B cell (primary cell): ENCODE data around the gene EFNA1. TPM values are rescaled to one million over a fixed set of nuclear protein-coding genes. Genes with fewer than 3 reads are reported as not detected.

Source experiments
- ATAC-seq: fragments of 200-7000 bp; cut with Tn5 transposase; one replicate; pipeline ENCODE4 v1.10.0; 2021; ENCODE audit warnings: low read depth, mild to moderate bottlenecking, moderate number of reproducible peaks, moderate library complexity
- CTCF ChIA-PET: fragments of 350-600 bp; sonication (Branson Sonifier 250); formaldehyde crosslinking; loops from one replicate; lab custom pipeline; 2021; ENCODE audit warnings: antibody characterized with exemption, inconsistent platforms; lab: Charles Lee
- POLR2A ChIA-PET: fragments of 350-600 bp; sonication (Branson Sonifier 250); formaldehyde crosslinking; loops from one replicate; lab custom pipeline; 2021; ENCODE audit warnings: antibody characterized with exemption; lab: Charles Lee
- DNase-seq: peaks from one replicate; pipeline ENCODE4 v3.0.0; 2013
- H2AFZ ChIP-seq: 2 replicates; pipeline ENCODE4 v1.6.1; 2012; ENCODE audit warnings: mild to moderate bottlenecking, low read depth, low read length; ENCODE audit not compliant: insufficient read depth, poor library complexity, severe bottlenecking
- H3K27ac ChIP-seq, 2 donors: 1 replicate in 1 of 2; 2 replicates in 1 of 2; pipeline ENCODE4 v1.5.1; 2012 to 2013; ENCODE audit warnings: low read length in 2 of 2, mild to moderate bottlenecking in 2 of 2, moderate library complexity in 1 of 2
- H3K27me3 ChIP-seq, 4 experiments: fragments of 200-600 bp in 1 of 4; sonication (generic) in 1 of 4; replicated peaks in 1 of 4; 1 replicate in 2 of 4; 2 replicates in 2 of 4; pipeline versions ENCODE4 v1.6.1 to v1.7.0; 2013 to 2016; ENCODE audit warnings: low read length in 3 of 4, mild to moderate bottlenecking in 2 of 4, mixed read lengths in 1 of 4, moderate library complexity in 1 of 4; ENCODE audit not compliant: insufficient read depth in 4 of 4, control insufficient read depth in 3 of 4; ENCODE audit errors: control extremely low read depth in 1 of 4
- H3K36me3 ChIP-seq, 2 experiments: replicated peaks in 1 of 2; 1 replicate in 1 of 2; 2 replicates in 1 of 2; pipeline versions ENCODE4 v1.6.1 to v1.7.1; 2013; ENCODE audit warnings: low read length in 1 of 2; ENCODE audit not compliant: insufficient read depth in 2 of 2, control insufficient read depth in 1 of 2; ENCODE audit errors: control extremely low read depth in 1 of 2, extremely low read depth in 1 of 2
- H3K4me1 ChIP-seq, 2 donors: fragments of 200-600 bp in 1 of 2; sonication (generic) in 1 of 2; 1 replicate in 1 of 2; 2 replicates in 1 of 2; pipeline versions ENCODE4 v1.5.1 to v1.6.1; 2013 to 2017; ENCODE audit warnings: low read length in 2 of 2; ENCODE audit not compliant: control insufficient read depth in 2 of 2, insufficient read depth in 2 of 2
- H3K4me2 ChIP-seq: replicated peaks from 2 replicates; pipeline ENCODE3; 2012; ENCODE audit warnings: mild to moderate bottlenecking, low read depth, low read length; ENCODE audit not compliant: poor library complexity, severe bottlenecking
- H3K4me3 ChIP-seq, 5 experiments: fragments of 200-600 bp in 1 of 5; sonication (generic) in 1 of 5; 1 replicate in 3 of 5; 2 replicates in 2 of 5; pipeline versions ENCODE4 v1.5.1 to v1.7.0; 2011 to 2016; ENCODE audit warnings: low read length in 4 of 5, mild to moderate bottlenecking in 4 of 5, low read depth in 2 of 5, control low read depth in 1 of 5, moderate library complexity in 1 of 5; ENCODE audit not compliant: insufficient read depth in 1 of 5; ENCODE audit errors: control extremely low read depth in 1 of 5, extremely low read depth in 1 of 5
- H3K79me2 ChIP-seq: fragments of 200-600 bp; sonication (generic); one replicate; pipeline ENCODE4 v1.6.0; 2016; ENCODE audit warnings: low read length; ENCODE audit not compliant: control insufficient read depth, insufficient read depth
- H3K9ac ChIP-seq: fragments of 200-600 bp; sonication (generic); 2 replicates; pipeline ENCODE4 v1.6.1; 2017; ENCODE audit warnings: mild to moderate bottlenecking, low read length, moderate library complexity
- H3K9me3 ChIP-seq, 3 donors: one replicate each; pipeline versions ENCODE4 v1.6.1 to v1.7.1; 2013; ENCODE audit warnings: low read length in 2 of 3; ENCODE audit not compliant: control insufficient read depth in 2 of 3, insufficient read depth in 1 of 3; ENCODE audit errors: control extremely low read depth in 1 of 3
- H4K20me1 ChIP-seq: 2 replicates; pipeline ENCODE4 v1.6.0; 2012; ENCODE audit warnings: mild to moderate bottlenecking, low read length; ENCODE audit not compliant: insufficient read depth, control insufficient read depth, poor library complexity, severe bottlenecking
- H3K27ac Mint-ChIP-seq: one replicate; pipeline ENCODE4 v1.8.0; 2021; ENCODE audit warnings: mixed read lengths
- H3K27me3 Mint-ChIP-seq: one replicate; pipeline ENCODE4 v1.8.0; 2021; ENCODE audit warnings: mixed read lengths
- H3K4me1 Mint-ChIP-seq: one replicate; pipeline ENCODE4 v1.8.0; 2021; ENCODE audit warnings: mixed read lengths
- H3K4me3 Mint-ChIP-seq: one replicate; pipeline ENCODE4 v1.8.0; 2021; ENCODE audit warnings: mixed read lengths
- H3K9me3 Mint-ChIP-seq: one replicate; pipeline ENCODE4 v1.8.0; 2022; ENCODE audit warnings: mixed read lengths; ENCODE audit not compliant: insufficient read depth
- CTCF ChIP-seq: fragments of 200-600 bp; IDR thresholded peaks from one replicate; pipeline ENCODE4 v1.8.0; 2022; ENCODE audit warnings: antibody characterized with exemption, mild to moderate bottlenecking
- EZH2 ChIP-seq: IDR thresholded peaks from 2 replicates; pipeline ENCODE4 v1.6.1; 2012; ENCODE audit warnings: borderline replicate concordance, low read depth, mild to moderate bottlenecking, moderate library complexity, low read length; ENCODE audit not compliant: insufficient read depth, poor library complexity, severe bottlenecking
- whole genome bisulfite sequencing: methylation state at CpG from one replicate; pipeline ENCODE4 v1.1.5; 2013; ENCODE audit warnings: missing lambda C conversion rate; ENCODE audit not compliant: insufficient coverage; 5-methylcytosine and 5-hydroxymethylcytosine counted together
- intact Hi-C: fragments of 100-400 bp; cut with micrococcal nuclease; formaldehyde crosslinking; loops from one replicate; pipeline ENCODE4 v1.10.0; 2022
- polyA plus RNA-seq: library from polyadenylated mRNA; depleted of rRNA; stranded (reverse); fragments of >200 nt; gene quantifications from 2 replicates; pipeline ENCODE4 v1.2.3, GENCODE V29; 2012
- total RNA-seq, 2 donors: library from RNA; stranded (reverse); fragments of 120-200 nt in 1 of 2; gene quantifications; 1 replicate in 1 of 2; 2 replicates in 1 of 2; pipeline versions ENCODE4 v1.2.3 to v1.2.4, GENCODE V29; 2013 to 2022

EFNA1 gene
- total and polyA plus RNA-seq, 2 donors (not counting 1 experiment from before 2014, with no cell fraction given), result 0.28 TPM; not detected in 1

- TF ChIP-seq EZH2 (no peak), CTCF (no peak)
- H3K36me3 ChIP-seq, result no peaks in the 10 kb centered on the region
- H3K27me3 Mint-ChIP-seq, result peaks cover 44% of the 10 kb centered on the region
- no peak for DNase-seq
- intact Hi-C loops, result no loop called here
- H3K4me1 ChIP-seq, result peaks cover 11 to 13% of the 10 kb centered on the region in 2 donors
- H3K4me3 ChIP-seq, result no peak overlapping the region
- H3K9me3 Mint-ChIP-seq, result no peaks in the 10 kb centered on the region
- no peaks in the 10 kb centered on the region for H3K79me2 ChIP-seq
- POLR2A ChIA-PET, result interaction anchor here (0.6 to 0.9 kb wide), 2 partner anchors 38 to 1057 kb away, joined by 4 to 10 read pairs; no protein-coding TSS in a partner anchor
- peaks cover 13% of the 10 kb centered on the region for H3K4me1 Mint-ChIP-seq
- H2AFZ ChIP-seq, result no peak overlapping the region
- peaks cover 0 to 3% (median 0%) of the 10 kb centered on the region in 3 donors for H3K9me3 ChIP-seq
- CTCF ChIA-PET, result interaction anchor here (1.2 to 2.0 kb wide), 3 partner anchors 31 to 45 kb away, joined by 4 to 6 read pairs (median 6); no protein-coding TSS in a partner anchor
- no peak overlapping the region for H3K4me3 Mint-ChIP-seq
- peaks cover 0 to 31% (median 9%) of the 10 kb centered on the region in 4 experiments for H3K27me3 ChIP-seq
- ATAC-seq, result no peak
- WGBS, result no CpG with 5 or more reads among the region's 2 CpGs
- no peak overlapping the region for H3K9ac ChIP-seq
- no peak overlapping the region for H3K27ac ChIP-seq
- H3K4me2 ChIP-seq, result no peak overlapping the region
- no peaks in the 10 kb centered on the region for H4K20me1 ChIP-seq
- no peak overlapping the region for H3K27ac Mint-ChIP-seq
Observed at GRCh38 chr1:155122308-155122707, 5.4 kb upstream of the EFNA1 start.

GRCh38 chr1:155123801-155124200 is 3.9 kb upstream of the EFNA1 start:
- ATAC-seq, result no peak
- H3K4me2 ChIP-seq, result no peak overlapping the region
- TF ChIP-seq CTCF (no peak), EZH2 (no peak)
- H3K27ac ChIP-seq, result no peak overlapping the region
- no peak overlapping the region for H3K4me3 ChIP-seq
- POLR2A ChIA-PET, result interaction anchor here (0.7 kb wide), 1 partner anchor 49 kb away, joined by 3 read pairs; no protein-coding TSS in a partner anchor
- Mint-ChIP-seq H3K9me3 (no peaks in the 10 kb centered on the region), H3K27ac (no peak overlapping the region), H3K4me1 (peaks cover 26% of the 10 kb centered on the region), H3K4me3 (no peak overlapping the region), H3K27me3 (peaks cover 52% of the 10 kb centered on the region)
- H3K9me3 ChIP-seq, result peaks cover 0 to 3% (median 0%) of the 10 kb centered on the region in 3 donors
- peaks cover 24 to 26% of the 10 kb centered on the region in 2 donors for H3K4me1 ChIP-seq
- no peak for DNase-seq
- CTCF ChIA-PET, result no interaction called here
- 100% methylated on average over 1 of the region's 4 CpGs for WGBS
- H3K36me3 ChIP-seq, result no peaks in the 10 kb centered on the region
- peaks cover 0 to 40% (median 19%) of the 10 kb centered on the region in 4 experiments for H3K27me3 ChIP-seq
- H3K79me2 ChIP-seq, result no peaks in the 10 kb centered on the region
- H2AFZ ChIP-seq, result no peak overlapping the region
- intact Hi-C loops, result no loop called here
- H3K9ac ChIP-seq, result no peak overlapping the region
- peaks cover 8% of the 10 kb centered on the region for H4K20me1 ChIP-seq
